ENCODE measurements around the gene MROH7.

Gene MROH7

GRCh38 chr1:54653036-54653435 is 11.4 kb downstream of the MROH7 start:
- TF ChIP-seq, protein P1, sequence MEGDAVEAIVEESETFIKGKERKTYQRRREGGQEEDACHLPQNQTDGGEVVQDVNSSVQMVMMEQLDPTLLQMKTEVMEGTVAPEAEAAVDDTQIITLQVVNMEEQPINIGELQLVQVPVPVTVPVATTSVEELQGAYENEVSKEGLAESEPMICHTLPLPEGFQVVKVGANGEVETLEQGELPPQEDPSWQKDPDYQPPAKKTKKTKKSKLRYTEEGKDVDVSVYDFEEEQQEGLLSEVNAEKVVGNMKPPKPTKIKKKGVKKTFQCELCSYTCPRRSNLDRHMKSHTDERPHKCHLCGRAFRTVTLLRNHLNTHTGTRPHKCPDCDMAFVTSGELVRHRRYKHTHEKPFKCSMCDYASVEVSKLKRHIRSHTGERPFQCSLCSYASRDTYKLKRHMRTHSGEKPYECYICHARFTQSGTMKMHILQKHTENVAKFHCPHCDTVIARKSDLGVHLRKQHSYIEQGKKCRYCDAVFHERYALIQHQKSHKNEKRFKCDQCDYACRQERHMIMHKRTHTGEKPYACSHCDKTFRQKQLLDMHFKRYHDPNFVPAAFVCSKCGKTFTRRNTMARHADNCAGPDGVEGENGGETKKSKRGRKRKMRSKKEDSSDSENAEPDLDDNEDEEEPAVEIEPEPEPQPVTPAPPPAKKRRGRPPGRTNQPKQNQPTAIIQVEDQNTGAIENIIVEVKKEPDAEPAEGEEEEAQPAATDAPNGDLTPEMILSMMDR (IDR thresholded peaks at IDR 0.05; ENCODE audit: low read depth, low read length), result no peak
- DNase-seq, result no peak

DNA sequence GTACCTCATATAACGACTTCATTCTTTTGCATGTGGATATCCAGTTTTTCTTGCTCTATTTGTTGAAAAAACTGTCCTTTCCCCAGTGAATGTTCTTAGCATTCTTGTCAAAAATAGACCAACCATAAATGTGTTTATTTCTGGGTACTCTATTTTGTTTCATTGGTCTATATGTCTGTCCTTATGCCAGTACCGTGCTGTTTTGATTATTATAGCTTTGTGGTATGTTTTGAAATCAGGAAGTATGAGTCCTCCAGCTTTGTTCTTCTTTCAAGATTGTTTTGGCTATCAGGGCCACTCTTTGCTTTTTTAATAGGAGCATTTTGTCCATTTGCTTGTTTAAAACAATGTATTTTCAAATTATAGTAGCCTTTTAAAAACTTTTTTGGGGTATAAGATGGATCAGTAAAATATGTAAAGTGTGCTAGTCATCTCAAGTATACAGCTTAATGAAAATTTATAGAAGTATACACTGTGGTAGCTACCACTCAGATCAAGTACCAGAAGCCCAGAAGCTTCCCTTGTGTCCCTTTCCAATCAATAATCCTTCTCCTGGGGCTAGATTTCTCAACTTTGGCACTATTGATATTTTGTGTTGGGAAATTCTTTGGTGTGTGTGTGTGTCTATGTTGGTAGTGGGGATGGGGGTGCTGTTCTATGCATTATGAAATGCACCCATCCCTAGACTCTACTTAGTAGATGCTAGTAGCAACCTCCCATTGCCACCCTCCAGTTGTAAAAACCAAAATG is 16.8 kb downstream of the MROH7 start:
- Histone ChIP-seq H3K36me3 (no peaks in the 10 kb centered on the region), H3K4me3 (ENCODE audit: low read depth, low read length) (no peak overlapping the region), H3K27me3 (no peaks in the 10 kb centered on the region), H3K4me1 (no peaks in the 10 kb centered on the region), H3K9me3 (no peaks in the 10 kb centered on the region)
- no peak for DNase-seq
- TF ChIP-seq, protein P1 (IDR thresholded peaks at IDR 0.05; ENCODE audit: low read depth, low read length), result no peak

More at GRCh38 chr1:54653036-54653435, 11.4 kb downstream of the MROH7 start:
- Histone ChIP-seq H3K36me3 (no peaks in the 10 kb centered on the region), H3K4me1 (no peaks in the 10 kb centered on the region), H3K4me3 (ENCODE audit: low read depth, low read length) (no peak overlapping the region), H3K9me3 (no peaks in the 10 kb centered on the region), H3K27me3 (no peaks in the 10 kb centered on the region)

DNA sequence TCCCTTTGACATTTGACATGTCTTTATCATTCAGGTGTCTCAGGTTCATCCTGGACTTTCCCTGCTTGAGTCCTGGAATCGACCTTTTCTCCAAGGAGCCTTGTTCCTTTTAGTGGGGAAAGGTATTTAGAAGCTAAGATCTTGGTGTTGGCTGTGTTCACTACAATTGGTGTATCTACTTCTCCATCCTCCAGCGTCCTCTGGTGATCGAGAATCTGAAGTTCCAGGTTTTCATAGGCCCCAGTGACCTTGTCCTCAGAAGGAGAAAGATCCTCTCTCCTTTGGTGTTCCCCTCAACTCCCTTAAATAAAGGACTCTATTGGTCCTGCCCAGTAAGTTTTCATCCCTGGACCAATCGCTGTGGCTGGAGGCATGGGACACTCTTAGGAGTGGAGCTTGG is 22.1 kb downstream of the MROH7 start:
- TF ChIP-seq, protein P1 (IDR thresholded peaks at IDR 0.05; ENCODE audit: low read depth, low read length), result no peak
- no peaks in the 10 kb centered on the region for H3K9me3 ChIP-seq
- H3K36me3 ChIP-seq, result no peaks in the 10 kb centered on the region
- no peak overlapping the region for H3K4me3 ChIP-seq (ENCODE audit: low read depth, low read length)
- DNase-seq, result no peak
- no peaks in the 10 kb centered on the region for H3K27me3 ChIP-seq
- no peaks in the 10 kb centered on the region for H3K4me1 ChIP-seq

GRCh38 chr1:54664364-54664763 is 22.8 kb downstream of the MROH7 start:
- no peak for DNase-seq
- Histone ChIP-seq H3K4me3 (ENCODE audit: low read depth, low read length) (no peak overlapping the region), H3K9me3 (no peaks in the 10 kb centered on the region), H3K27me3 (no peaks in the 10 kb centered on the region), H3K36me3 (no peaks in the 10 kb centered on the region), H3K4me1 (no peaks in the 10 kb centered on the region)
- TF ChIP-seq, protein P1 (IDR thresholded peaks at IDR 0.05; ENCODE audit: low read depth, low read length), result no peak

DNA sequence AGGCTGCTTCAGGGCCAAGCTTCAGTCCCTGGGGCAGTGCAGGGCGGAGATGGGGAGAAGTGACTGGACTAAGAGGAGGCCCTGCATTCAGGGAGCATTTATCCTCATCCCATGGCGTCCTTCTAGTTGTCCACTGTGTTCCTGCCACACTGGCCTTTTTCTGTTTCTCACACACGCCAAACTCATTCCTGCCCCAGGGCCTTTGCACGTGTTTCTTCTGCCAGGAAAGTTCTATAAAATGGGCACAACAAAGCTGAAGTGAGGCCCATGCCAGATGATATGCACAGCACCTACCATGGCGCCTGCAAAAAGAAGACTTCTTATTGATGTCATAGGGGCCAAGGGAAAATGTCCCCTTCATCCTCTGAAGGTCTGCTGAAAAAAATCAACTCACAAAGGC is 24.3 kb downstream of the MROH7 start:
- no peaks in the 10 kb centered on the region for H3K4me1 ChIP-seq
- no peak for DNase-seq
- no peak overlapping the region for H3K4me3 ChIP-seq (ENCODE audit: low read depth, low read length)
- TF ChIP-seq, protein P1 (IDR thresholded peaks at IDR 0.05; ENCODE audit: low read depth, low read length), result no peak
- H3K9me3 ChIP-seq, result no peaks in the 10 kb centered on the region
- H3K27me3 ChIP-seq, result no peaks in the 10 kb centered on the region
- H3K36me3 ChIP-seq, result no peaks in the 10 kb centered on the region

DNA sequence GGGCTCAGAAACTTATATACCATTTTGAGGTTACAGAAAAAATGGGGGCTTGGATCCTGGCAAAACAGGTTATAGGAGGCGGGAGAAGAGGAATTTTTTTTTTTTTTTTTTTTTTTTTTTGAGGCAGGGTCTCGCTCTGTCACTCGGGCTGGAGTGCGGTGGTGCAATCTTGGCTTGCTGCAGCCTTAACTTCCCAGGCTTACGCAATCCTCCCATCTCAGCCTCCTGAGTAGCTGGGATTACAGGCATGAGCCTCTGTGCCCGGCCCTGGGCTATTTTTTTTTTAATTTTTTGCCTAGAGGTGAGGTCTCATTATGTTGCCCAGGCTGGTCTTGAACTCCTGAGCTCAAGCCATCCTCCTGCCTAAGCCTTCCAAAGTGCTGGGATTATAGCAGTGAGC is 24.7 kb downstream of the MROH7 start:
- H3K9me3 ChIP-seq, result no peaks in the 10 kb centered on the region
- TF ChIP-seq, protein P1 (IDR thresholded peaks at IDR 0.05; ENCODE audit: low read depth, low read length), result no peak

More for the DNA sequence above, 24.7 kb downstream of the MROH7 start:
- no peaks in the 10 kb centered on the region for H3K27me3 ChIP-seq
- DNase-seq, result no peak
- H3K36me3 ChIP-seq, result no peaks in the 10 kb centered on the region
- no peak overlapping the region for H3K4me3 ChIP-seq (ENCODE audit: low read depth, low read length)
- no peaks in the 10 kb centered on the region for H3K4me1 ChIP-seq

Data from BE2C (cell line).